ENCODE data around the gene MAGI2. TPM values are rescaled to one million over a fixed set of nuclear protein-coding genes. Genes with fewer than 3 reads are reported as not detected.

MAGI2 gene
- total and polyA plus RNA-seq, 2 of the 13 experiments (the other 11 are each of a cell fraction or from before 2014, with no cell fraction given): 1.5 to 3.8 TPM

DNA sequence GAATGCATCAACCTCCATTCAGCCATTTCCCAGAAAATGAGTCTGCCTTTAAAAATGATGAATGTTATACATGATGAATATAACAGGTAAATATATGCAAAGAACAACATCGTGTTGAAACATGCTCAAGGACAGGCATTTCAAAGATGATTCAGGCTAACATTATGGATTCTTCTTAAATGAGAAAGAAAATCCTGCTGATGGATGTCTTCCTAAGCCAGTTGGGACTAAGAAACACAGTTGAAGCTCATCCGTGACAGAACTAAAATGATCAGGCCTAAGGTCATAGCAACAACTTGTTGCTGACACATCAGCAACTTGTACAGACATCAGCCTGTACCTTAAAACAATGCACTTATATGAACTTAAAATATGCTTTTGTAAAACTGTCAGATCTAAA, 267.9 kb downstream of the MAGI2 start:
- H3K4me3 ChIP-seq (replicated peaks in 1 of 3; ENCODE audit: insufficient read depth in 1 of 3, low read depth in 2 of 3, low read length in 3 of 3): no peak overlapping the region
- H4K20me1 ChIP-seq (ENCODE audit: insufficient read depth, low read length): no peaks in the 10 kb centered on the region
- BruUV-seq (replicated peaks): no TSS peak
- in situ Hi-C loops (cut with HindIII; ENCODE audit: extremely low pct_ligation_motif_present, low pct_unique_long_range_greater_than_20kb): no loop called here
- TF ChIP-seq STAG1 (CRISPR knock-in tag; IDR thresholded peaks at IDR 0.05) (no peak), U2AF2 (IDR thresholded peaks at IDR 0.05; ENCODE audit: low read depth, low read length) (no peak), ZNF552 (CRISPR knock-in tag; IDR thresholded peaks at IDR 0.05; ENCODE audit: borderline replicate concordance) (no peak), ZNF773 (CRISPR knock-in tag; IDR thresholded peaks at IDR 0.05; ENCODE audit: borderline replicate concordance) (no peak), NBN (conservative IDR thresholded peaks at IDR 0.05) (no peak), TAF1 (CRISPR knock-in tag; IDR thresholded peaks at IDR 0.05) (no peak), SCMH1 (CRISPR knock-in tag; IDR thresholded peaks at IDR 0.05; ENCODE audit: borderline replicate concordance) (no peak), ZNF75D (CRISPR knock-in tag; IDR thresholded peaks at IDR 0.05; ENCODE audit: borderline replicate concordance) (no peak)
- TF ChIP-seq, protein P1, sequence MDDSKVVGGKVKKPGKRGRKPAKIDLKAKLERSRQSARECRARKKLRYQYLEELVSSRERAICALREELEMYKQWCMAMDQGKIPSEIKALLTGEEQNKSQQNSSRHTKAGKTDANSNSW (CRISPR knock-in tag; IDR thresholded peaks at IDR 0.05; ENCODE audit: borderline replicate concordance): no peak
- no peak overlapping the region for H2AFZ ChIP-seq (ENCODE audit: low read length)
- intact Hi-C loops (cut with micrococcal nuclease; ENCODE audit: unreplicated experiment): no loop called here
- ChIA-PET CTCF (ENCODE audit: low intra/inter-chr PET ratio, low total read pairs) (no interaction called here), POLR2A (no interaction called here)
- no peak for ATAC-seq
- no peaks in the 10 kb centered on the region for H3K9me3 ChIP-seq (ENCODE audit: low read length)
- H3K79me2 ChIP-seq (ENCODE audit: insufficient read depth, low read length): no peaks in the 10 kb centered on the region
- WGBS (ENCODE audit: low lambda C conversion rate): 94% methylated on average over 2 of the region's 2 CpGs
- H3K27ac ChIP-seq (ENCODE audit: extremely low read length, insufficient read depth, low read length): no peak overlapping the region
- no peak for DNase-seq (ENCODE audit: low spot score)
- no peaks in the 10 kb centered on the region for H3K36me3 ChIP-seq (replicated peaks in 1 of 2; ENCODE audit: control insufficient read depth in 1 of 2, insufficient read depth in 2 of 2, low read length in 2 of 2)
- H3K4me1 ChIP-seq (ENCODE audit: insufficient read depth, low read length): no peaks in the 10 kb centered on the region
- H3K9ac ChIP-seq (ENCODE audit: insufficient read depth, low read depth, low read length): no peak overlapping the region
- H3K4me2 ChIP-seq (ENCODE audit: low read depth, low read length): no peak overlapping the region
- no peaks in the 10 kb centered on the region for H3K27me3 ChIP-seq (ENCODE audit: control insufficient read depth in 1 of 2, insufficient read depth in 2 of 2, low read length in 2 of 2)
- no peak for FAIRE-seq

- CTCF ChIA-PET (ENCODE audit: low intra/inter-chr PET ratio, low total read pairs): no interaction called here
- no peak for TF ChIP-seq ZNF337 (CRISPR knock-in tag; IDR thresholded peaks at IDR 0.05; ENCODE audit: borderline replicate concordance, low read depth)
- TF ChIP-seq GABPB1 (CRISPR knock-in tag; IDR thresholded peaks at IDR 0.05): no peak
- TF ChIP-seq ZNF501 (CRISPR knock-in tag; IDR thresholded peaks at IDR 0.05): no peak
- TF ChIP-seq SALL2 (CRISPR knock-in tag; IDR thresholded peaks at IDR 0.05): no peak
- TF ChIP-seq SALL1 (CRISPR knock-in tag; IDR thresholded peaks at IDR 0.05): no peak
- no peak for TF ChIP-seq DRAP1 (CRISPR knock-in tag; IDR thresholded peaks at IDR 0.05)
- no peak for TF ChIP-seq ZNF570 (CRISPR knock-in tag; IDR thresholded peaks at IDR 0.05; ENCODE audit: borderline replicate concordance)
- no peak for TF ChIP-seq PCBP2 (optimal IDR thresholded peaks at IDR 0.05; ENCODE audit: low read depth, low read length, poor library complexity, severe bottlenecking)
- TF ChIP-seq ZNF180 (CRISPR knock-in tag; IDR thresholded peaks at IDR 0.05; ENCODE audit: borderline replicate concordance, low read depth): no peak
- no peak for TF ChIP-seq ZBTB1 (CRISPR knock-in tag; IDR thresholded peaks at IDR 0.05; ENCODE audit: borderline replicate concordance)
- TF ChIP-seq ZNF557 (CRISPR knock-in tag; IDR thresholded peaks at IDR 0.05): no peak
- TF ChIP-seq EED (CRISPR knock-in tag; IDR thresholded peaks at IDR 0.05): no peak
- TF ChIP-seq SOX6 (IDR thresholded peaks at IDR 0.05): no peak
- no peak for TF ChIP-seq SOX6 (CRISPR knock-in tag; IDR thresholded peaks at IDR 0.05)
These were observed 271.2 kb downstream of the MAGI2 start for GRCh38 chr7:79182283-79182682.

More at GRCh38 chr7:79182283-79182682, 271.2 kb downstream of the MAGI2 start:
- Histone ChIP-seq H3K27ac (ENCODE audit: extremely low read length, insufficient read depth, low read length) (no peak overlapping the region), H2AFZ (ENCODE audit: low read length) (no peak overlapping the region), H3K4me3 (replicated peaks in 1 of 3; ENCODE audit: insufficient read depth in 1 of 3, low read depth in 2 of 3, low read length in 3 of 3) (no peak overlapping the region), H3K36me3 (replicated peaks in 1 of 2; ENCODE audit: control insufficient read depth in 1 of 2, insufficient read depth in 2 of 2, low read length in 2 of 2) (no peaks in the 10 kb centered on the region), H4K20me1 (ENCODE audit: insufficient read depth, low read length) (no peaks in the 10 kb centered on the region), H3K9me3 (ENCODE audit: low read length) (no peaks in the 10 kb centered on the region), H3K79me2 (ENCODE audit: insufficient read depth, low read length) (no peaks in the 10 kb centered on the region), H3K4me2 (ENCODE audit: low read depth, low read length) (no peak overlapping the region), H3K4me1 (ENCODE audit: insufficient read depth, low read length) (no peaks in the 10 kb centered on the region), H3K27me3 (ENCODE audit: control insufficient read depth in 1 of 2, insufficient read depth in 2 of 2, low read length in 2 of 2) (no peaks in the 10 kb centered on the region), H3K9ac (ENCODE audit: insufficient read depth, low read depth, low read length) (no peak overlapping the region)
- intact Hi-C loops (cut with micrococcal nuclease; ENCODE audit: unreplicated experiment): no loop called here
- FAIRE-seq: no peak
- no TSS peak for BruUV-seq (replicated peaks)
- 13% methylated on average over 1 of the region's 1 CpG for WGBS (ENCODE audit: low lambda C conversion rate)
- ATAC-seq: no peak
- no peak for DNase-seq (ENCODE audit: low spot score)
- POLR2A ChIA-PET: no interaction called here
- in situ Hi-C loops (cut with HindIII; ENCODE audit: extremely low pct_ligation_motif_present, low pct_unique_long_range_greater_than_20kb): no loop called here
